HepG2 (cell line): ENCODE results near the gene FAS. TPM values are rescaled to one million over a fixed set of nuclear protein-coding genes. Genes with fewer than 3 reads are reported as not detected.
A peak's percentile ranks its signal among the peaks of the same experiment; 100 is the strongest.

ENCODE experiments used
- CREB3 ChIP-seq: sonication (generic); formaldehyde crosslinking; IDR thresholded peaks from 2 replicates; pipeline ENCODE4 v1.5.0; 2020; ENCODE audit warnings: missing genetic modification reagents
- CTCF ChIP-seq: sonication (generic); formaldehyde crosslinking; IDR thresholded peaks from 2 replicates; pipeline ENCODE4 v1.5.0; 2020; ENCODE audit warnings: mild to moderate bottlenecking, missing genetic modification reagents, moderate library complexity
- EEA1 ChIP-seq: sonication (generic); formaldehyde crosslinking; IDR thresholded peaks from 2 replicates; pipeline ENCODE4 v1.5.1; 2020; ENCODE audit warnings: mild to moderate bottlenecking, missing genetic modification reagents, borderline replicate concordance
- ESRRA ChIP-seq: sonication (generic); formaldehyde crosslinking; IDR thresholded peaks from 2 replicates; pipeline ENCODE4 v1.5.1; 2020; ENCODE audit warnings: mild to moderate bottlenecking, low read depth, missing genetic modification reagents
- GABPB1 ChIP-seq: IDR thresholded peaks from 2 replicates; pipeline ENCODE4 v1.6.1; 2016; ENCODE audit warnings: mild to moderate bottlenecking, missing genetic modification reagents, moderate library complexity, missing compliant biosample characterization
- NCOA2 ChIP-seq: sonication (generic); formaldehyde crosslinking; IDR thresholded peaks from 2 replicates; pipeline ENCODE4 v1.8.0; 2022; ENCODE audit warnings: inconsistent platforms
- POGZ ChIP-seq: sonication (generic); formaldehyde crosslinking; IDR thresholded peaks from 2 replicates; pipeline ENCODE4 v1.4.0; 2020; ENCODE audit warnings: mild to moderate bottlenecking, missing genetic modification reagents
- SRSF4 ChIP-seq: fragments of 200-400 bp; formaldehyde crosslinking; IDR thresholded peaks from one replicate; pipeline ENCODE4 v1.6.1; 2018; ENCODE audit warnings: mild to moderate bottlenecking, low read depth, low read length, moderate library complexity; ENCODE audit not compliant: poor library complexity, severe bottlenecking
- TP53 ChIP-seq: sonication (generic); formaldehyde crosslinking; conservative IDR thresholded peaks from 2 replicates; pipeline ENCODE4 v1.4.0; 2020; ENCODE audit warnings: missing genetic modification reagents
- ZBTB37 ChIP-seq: sonication (generic); formaldehyde crosslinking; IDR thresholded peaks from 2 replicates; pipeline ENCODE4 v1.4.0; 2020; ENCODE audit warnings: mild to moderate bottlenecking, missing genetic modification reagents
- ZBTB44 ChIP-seq: sonication (generic); formaldehyde crosslinking; IDR thresholded peaks from 2 replicates; pipeline ENCODE4 v1.4.0; 2020; ENCODE audit warnings: missing genetic modification reagents
- ZFYVE20 ChIP-seq: sonication (generic); formaldehyde crosslinking; IDR thresholded peaks from 2 replicates; pipeline ENCODE4 v1.8.0; 2023; ENCODE audit warnings: low read depth, mild to moderate bottlenecking, moderate library complexity, missing genetic modification reagents, borderline replicate concordance
- ZNF362 ChIP-seq: sonication (generic); formaldehyde crosslinking; IDR thresholded peaks from 2 replicates; pipeline ENCODE4 v1.4.0; 2020; ENCODE audit warnings: missing genetic modification reagents, mild to moderate bottlenecking, borderline replicate concordance
- ZNF383 ChIP-seq: sonication (generic); formaldehyde crosslinking; IDR thresholded peaks from 2 replicates; pipeline ENCODE4 v1.4.0; 2020; ENCODE audit warnings: missing genetic modification reagents, mild to moderate bottlenecking, borderline replicate concordance
- ZNF674 ChIP-seq: sonication (generic); formaldehyde crosslinking; IDR thresholded peaks from 2 replicates; pipeline ENCODE4 v1.5.0; 2020; ENCODE audit warnings: low read depth, mild to moderate bottlenecking, missing genetic modification reagents
- ZNF724P ChIP-seq: sonication (generic); formaldehyde crosslinking; IDR thresholded peaks from 2 replicates; pipeline ENCODE4 v1.8.0; 2022; ENCODE audit warnings: missing genetic modification reagents, borderline replicate concordance
- ZNF770 ChIP-seq: sonication (generic); formaldehyde crosslinking; IDR thresholded peaks from 2 replicates; pipeline ENCODE4 v1.5.0; 2020; ENCODE audit warnings: mild to moderate bottlenecking, missing genetic modification reagents
- ZNF879 ChIP-seq: sonication (generic); formaldehyde crosslinking; IDR thresholded peaks from 2 replicates; pipeline ENCODE4 v1.8.1; 2023; ENCODE audit warnings: missing genetic modification reagents
- ZSCAN12 ChIP-seq: sonication (generic); formaldehyde crosslinking; IDR thresholded peaks from 2 replicates; pipeline ENCODE4 v1.9.0; 2021; ENCODE audit warnings: mild to moderate bottlenecking, missing genetic modification reagents
- ZSCAN29 ChIP-seq: sonication (generic); formaldehyde crosslinking; conservative IDR thresholded peaks from 2 replicates; pipeline ENCODE4 v1.4.0; 2020; ENCODE audit warnings: mild to moderate bottlenecking, missing genetic modification reagents
- polyA plus RNA-seq, 8 experiments: library from polyadenylated mRNA; depleted of rRNA in 3 of 8; stranded (reverse) in 7 of 8; unstranded in 1 of 8; fragments of >200 nt; fragmentation: Illumina TruSeq in 4 of 8; extraction: Trizol in 4 of 8; gene quantifications; 2 replicates each; pipeline versions ENCODE4 v1.2.1 to v1.2.3, GENCODE V29; 2011 to 2016; ENCODE audit warnings: low read depth in 4 of 8, missing spikeins in 1 of 8, mixed read lengths in 1 of 8; ENCODE audit not compliant: insufficient read depth in 1 of 8
- total RNA-seq, 5 experiments: library from RNA; depleted of rRNA; stranded (reverse); fragments of >200 nt; fragmentation: Illumina TruSeq; extraction: Trizol; gene quantifications; 2 replicates each; pipeline ENCODE4 v1.2.3, GENCODE V29; 2016; ENCODE audit warnings: low read depth in 1 of 5

FAS gene
- total and polyA plus RNA-seq, 2 of the 13 experiments (the other 11 are each of a cell fraction or from before 2014, with no cell fraction given), result 5.9 to 17.9 TPM

- TF ChIP-seq ZSCAN29 (CRISPR knock-in tag) (no peak), CREB3 (CRISPR knock-in tag) (no peak), ZBTB37 (CRISPR knock-in tag) (no peak), ZNF362 (no peak), ZBTB44 (no peak), CTCF (CRISPR knock-in tag) (no peak; the same call in 1 of the 2 replicates), ZNF724P (CRISPR knock-in tag) (no peak), EEA1 (CRISPR knock-in tag) (no peak), NCOA2 (CRISPR knock-in tag) (no peak), ESRRA (CRISPR knock-in tag) (no peak), ZNF383 (CRISPR knock-in tag) (no peak), ZNF770 (no peak), GABPB1 (CRISPR knock-in tag) (peak; percentile 52; the same call in 1 of the 2 replicates), POGZ (CRISPR knock-in tag) (no peak), ZSCAN12 (no peak), ZFYVE20 (no peak), SRSF4 (no peak), ZNF879 (CRISPR knock-in tag) (no peak), TP53 (CRISPR knock-in tag) (peak; percentile 98), ZNF674 (CRISPR knock-in tag) (no peak)
Observed at GRCh38 chr10:88991161-88991898, 732 bp downstream of the FAS start (continued).
